Immature natural killer cell (primary cell): ENCODE data around the gene ZNF70. TPM values are rescaled to one million over a fixed set of nuclear protein-coding genes. Genes with fewer than 3 reads are reported as not detected.

Source experiments
- DNase-seq, 3 donors: peaks; one replicate each; pipeline ENCODE4 v3.0.0; 2022; ENCODE audit warnings: mixed read lengths in 1 of 3
- H3K27ac Mint-ChIP-seq, 6 donors: one replicate each; pipeline ENCODE4 v1.8.0; 2020; ENCODE audit warnings: mixed read lengths in 6 of 6, mild to moderate bottlenecking in 5 of 6, inconsistent platforms in 4 of 6, moderate library complexity in 3 of 6
- H3K27me3 Mint-ChIP-seq, 3 donors: one replicate each; pipeline ENCODE4 v1.8.0; 2020 to 2021; ENCODE audit warnings: low read depth in 3 of 3, mild to moderate bottlenecking in 3 of 3, mixed read lengths in 3 of 3, moderate library complexity in 3 of 3, inconsistent platforms in 1 of 3
- H3K36me3 Mint-ChIP-seq, 3 donors: one replicate each; pipeline ENCODE4 v1.8.0; 2020; ENCODE audit warnings: mixed read lengths in 3 of 3, inconsistent platforms in 2 of 3, mild to moderate bottlenecking in 2 of 3
- H3K4me1 Mint-ChIP-seq, 2 donors: one replicate each; pipeline ENCODE4 v1.8.0; 2020; ENCODE audit warnings: inconsistent platforms in 2 of 2, mild to moderate bottlenecking in 2 of 2, mixed read lengths in 2 of 2, moderate library complexity in 1 of 2
- H3K4me3 Mint-ChIP-seq, 5 donors: one replicate each; pipeline ENCODE4 v1.8.0; 2020; ENCODE audit warnings: mild to moderate bottlenecking in 5 of 5, mixed read lengths in 5 of 5, inconsistent platforms in 3 of 5, moderate library complexity in 3 of 5
- H3K9me3 Mint-ChIP-seq, 6 donors: one replicate each; pipeline ENCODE4 v1.8.0; 2020; ENCODE audit warnings: mild to moderate bottlenecking in 6 of 6, mixed read lengths in 6 of 6, inconsistent platforms in 4 of 6, moderate library complexity in 3 of 6
- polyA plus RNA-seq, 3 donors: library from polyadenylated mRNA; unstranded; fragments of 300-500 nt; fragmentation: Illumina TruSeq; gene quantifications; one replicate each; pipeline ENCODE4 v1.2.3, GENCODE V29; 2021

Gene ZNF70
- polyA plus RNA-seq, 3 donors from 2014 or later = 0.29 to 1.00 TPM; not detected in 1

GRCh38 chr22:23760056-23760455 is 9.1 kb upstream of the ZNF70 start:
- H3K36me3 Mint-ChIP-seq = no peaks in the 10 kb centered on the region
- DNase-seq = no peak
- H3K4me3 Mint-ChIP-seq = no peak overlapping the region
- no peak overlapping the region for H3K27ac Mint-ChIP-seq
- H3K27me3 Mint-ChIP-seq = peaks cover 0 to 2% (median 0%) of the 10 kb centered on the region in 3 donors
- no peaks in the 10 kb centered on the region for H3K9me3 Mint-ChIP-seq
- H3K4me1 Mint-ChIP-seq = peaks cover 21 to 23% of the 10 kb centered on the region in 2 donors

GRCh38 chr22:23759566-23759965 is 8.7 kb upstream of the ZNF70 start:
- no peak overlapping the region for H3K27ac Mint-ChIP-seq
- no peak for DNase-seq
- H3K27me3 Mint-ChIP-seq = peaks cover 0 to 2% (median 0%) of the 10 kb centered on the region in 3 donors
- H3K4me3 Mint-ChIP-seq = no peak overlapping the region
- H3K36me3 Mint-ChIP-seq = no peaks in the 10 kb centered on the region
- H3K4me1 Mint-ChIP-seq = peaks cover 16 to 18% of the 10 kb centered on the region in 2 donors
- no peaks in the 10 kb centered on the region for H3K9me3 Mint-ChIP-seq

GRCh38 chr22:23756891-23757290 is 6.0 kb upstream of the ZNF70 start:
- Mint-ChIP-seq H3K36me3 (no peaks in the 10 kb centered on the region), H3K27me3 (peaks cover 0 to 2% (median 2%) of the 10 kb centered on the region in 3 donors), H3K4me3 (no peak overlapping the region), H3K27ac (peak overlapping the region in 1 of 6 donors; percentile 69), H3K4me1 (peaks cover 0 to 3% of the 10 kb centered on the region in 2 donors), H3K9me3 (no peaks in the 10 kb centered on the region)
- no peak for DNase-seq

- Mint-ChIP-seq H3K4me3 (no peak overlapping the region), H3K27me3 (peaks cover 0 to 2% (median under 1%) of the 10 kb centered on the region in 3 donors), H3K4me1 (peaks cover under 1 to 6% of the 10 kb centered on the region in 2 donors), H3K27ac (no peak overlapping the region), H3K9me3 (no peaks in the 10 kb centered on the region), H3K36me3 (no peaks in the 10 kb centered on the region)
- DNase-seq = no peak
These were observed 4.8 kb upstream of the ZNF70 start for GRCh38 chr22:23755711-23756110.

GRCh38 chr22:23754980-23755636 is 4.2 kb upstream of the ZNF70 start:
- Mint-ChIP-seq H3K4me1 (peaks cover 6 to 12% of the 10 kb centered on the region in 2 donors), H3K27ac (peak overlapping the region in 1 of 6 donors; percentile 7), H3K27me3 (peaks cover 0 to 2% (median 0%) of the 10 kb centered on the region in 3 donors), H3K4me3 (no peak overlapping the region), H3K9me3 (no peaks in the 10 kb centered on the region), H3K36me3 (no peaks in the 10 kb centered on the region)
- no peak for DNase-seq

- H3K27ac Mint-ChIP-seq = peak within 1 kb of the TSS in 1 of 6 donors; percentile 7
- peaks cover 14 to 18% of the 10 kb centered on the region in 2 donors for H3K4me1 Mint-ChIP-seq
- H3K36me3 Mint-ChIP-seq = peaks cover 0 to 5% (median 0%) of the 10 kb centered on the region in 3 donors
- H3K9me3 Mint-ChIP-seq = no peaks in the 10 kb centered on the region
- H3K4me3 Mint-ChIP-seq = no peak within 1 kb of the TSS
- DNase-seq = no peak
- peaks cover 0 to 2% (median 0%) of the 10 kb centered on the region in 3 donors for H3K27me3 Mint-ChIP-seq
These were observed 3.5 kb upstream of the ZNF70 start, which contains the start of gene VPREB3 for GRCh38 chr22:23754220-23754919. VPREB3 (minus strand) TSS chr22:23754425; CDS start chr22:23754363, 62 bp downstream.

GRCh38 chr22:23753385-23753784 is 2.5 kb upstream of the ZNF70 start:
- Mint-ChIP-seq H3K9me3 (no peaks in the 10 kb centered on the region), H3K4me1 (peaks cover 14 to 18% of the 10 kb centered on the region in 2 donors), H3K27ac (no peak overlapping the region), H3K36me3 (peaks cover 0 to 5% (median 0%) of the 10 kb centered on the region in 3 donors), H3K4me3 (no peak overlapping the region), H3K27me3 (peaks cover 0 to 2% (median 0%) of the 10 kb centered on the region in 3 donors)
- DNase-seq = no peak

GRCh38 chr22:23752750-23753149 is 1.8 kb upstream of the ZNF70 start:
- DNase-seq = no peak
- Mint-ChIP-seq H3K4me3 (peak overlapping the region; percentile 62 to 84 (median 75)), H3K4me1 (peaks cover 14 to 18% of the 10 kb centered on the region in 2 donors), H3K9me3 (no peaks in the 10 kb centered on the region), H3K36me3 (peaks cover 0 to 5% (median 0%) of the 10 kb centered on the region in 3 donors), H3K27ac (peak overlapping the region in 2 of 6 donors; percentile 55 to 76), H3K27me3 (peaks cover 0 to 2% (median 0%) of the 10 kb centered on the region in 3 donors)

GRCh38 chr22:23752090-23752691 is 1.3 kb upstream of the ZNF70 start:
- Mint-ChIP-seq H3K36me3 (peaks cover 0 to 5% (median 0%) of the 10 kb centered on the region in 3 donors), H3K4me1 (peaks cover 14 to 18% of the 10 kb centered on the region in 2 donors)

GRCh38 chr22:23751441-23751996 is 607 bp upstream of the ZNF70 start:
- no peak for DNase-seq
- Mint-ChIP-seq H3K4me3 (peak overlapping the region; percentile 68 to 84 (median 73)), H3K4me1 (peaks cover 14 to 22% of the 10 kb centered on the region in 2 donors), H3K27ac (peak overlapping the region; percentile 44 to 85 (median 70)), H3K36me3 (peaks cover 0 to 5% (median 0%) of the 10 kb centered on the region in 3 donors), H3K27me3 (peaks cover 0 to 2% (median 0%) of the 10 kb centered on the region in 3 donors), H3K9me3 (no peaks in the 10 kb centered on the region)

More at GRCh38 chr22:23752090-23752691, 1.3 kb upstream of the ZNF70 start:
- peaks cover 0 to 2% (median 0%) of the 10 kb centered on the region in 3 donors for H3K27me3 Mint-ChIP-seq
- peak overlapping the region in 4 of 6 donors; percentile 67 to 76 (median 72) for H3K27ac Mint-ChIP-seq
- H3K9me3 Mint-ChIP-seq = no peaks in the 10 kb centered on the region
- H3K4me3 Mint-ChIP-seq = peak overlapping the region; percentile 62 to 84 (median 75)
- no peak for DNase-seq

GRCh38 chr22:23750367-23750713 is 572 bp downstream of the ZNF70 start:
- H3K36me3 Mint-ChIP-seq = peaks cover 0 to 5% (median 0%) of the 10 kb centered on the region in 3 donors

GRCh38 chr22:23749841-23750301 is 1.0 kb downstream of the ZNF70 start:
- Mint-ChIP-seq H3K4me3 (peak overlapping the region; percentile 75 to 86 (median 84)), H3K27ac (peak overlapping the region in 5 of 6 donors; percentile 74 to 87 (median 80)), H3K27me3 (peaks cover 0 to 2% (median 0%) of the 10 kb centered on the region in 3 donors), H3K4me1 (peaks cover 20 to 34% of the 10 kb centered on the region in 2 donors), H3K36me3 (peaks cover 3 to 10% (median 4%) of the 10 kb centered on the region in 3 donors), H3K9me3 (no peaks in the 10 kb centered on the region)
- no peak for DNase-seq

More at GRCh38 chr22:23750367-23750713, 572 bp downstream of the ZNF70 start:
- peaks cover 15 to 30% of the 10 kb centered on the region in 2 donors for H3K4me1 Mint-ChIP-seq
- DNase-seq = no peak
- H3K27me3 Mint-ChIP-seq = peaks cover 0 to 2% (median 0%) of the 10 kb centered on the region in 3 donors
- H3K27ac Mint-ChIP-seq = peak overlapping the region; percentile 74 to 87 (median 80)
- H3K9me3 Mint-ChIP-seq = no peaks in the 10 kb centered on the region
- H3K4me3 Mint-ChIP-seq = peak overlapping the region; percentile 75 to 86 (median 84)

- Mint-ChIP-seq H3K4me1 (peaks cover 21 to 28% of the 10 kb centered on the region in 2 donors), H3K4me3 (no peak overlapping the region), H3K36me3 (peaks cover 16 to 31% (median 28%) of the 10 kb centered on the region in 3 donors), H3K27me3 (no peaks in the 10 kb centered on the region), H3K27ac (peak overlapping the region in 1 of 6 donors; percentile 48), H3K9me3 (no peaks in the 10 kb centered on the region)
- DNase-seq = no peak
These were observed 5.1 kb downstream of the ZNF70 start for GRCh38 chr22:23745791-23746190.
